Activated CD4-positive, alpha-beta T cell treated with anti-CD3 and anti-CD28 coated beads for 36 hours (primary cell): ENCODE results near the gene CNDP1. TPM values are rescaled to one million over a fixed set of nuclear protein-coding genes. Genes with fewer than 3 reads are reported as not detected.
"Not testable (repeated sequence)": the region's sequence is repeated elsewhere in the genome, so short reads cannot be mapped to it uniquely, and the experiment has no call there.

Source experiments
- ATAC-seq: fragments of 200-7000 bp; cut with Tn5 transposase; one replicate; pipeline ENCODE4 v1.10.0; 2021; ENCODE audit warnings: mild to moderate bottlenecking, moderate library complexity
- CTCF ChIA-PET: fragments of 350-600 bp; sonication (Branson Sonifier 250); formaldehyde crosslinking; loops from one replicate; lab custom pipeline; 2021; ENCODE audit warnings: antibody characterized with exemption; lab: Charles Lee
- POLR2A ChIA-PET: fragments of 350-600 bp; sonication (Branson Sonifier 250); formaldehyde crosslinking; loops from one replicate; lab custom pipeline; 2021; ENCODE audit warnings: antibody characterized with exemption, inconsistent platforms; lab: Charles Lee
- DNase-seq: peaks from one replicate; pipeline ENCODE4 v3.0.0-alpha.2; 2020
- H3K27ac Mint-ChIP-seq: one replicate; pipeline ENCODE4 v1.8.0; 2021; ENCODE audit warnings: mixed read lengths
- H3K27me3 Mint-ChIP-seq: one replicate; pipeline ENCODE4 v1.8.0; 2021; ENCODE audit warnings: mixed read lengths
- H3K36me3 Mint-ChIP-seq: one replicate; pipeline ENCODE4 v1.8.0; 2021; ENCODE audit warnings: low read depth, mixed read lengths
- H3K4me1 Mint-ChIP-seq: one replicate; pipeline ENCODE4 v1.8.0; 2021; ENCODE audit warnings: mixed read lengths
- H3K4me3 Mint-ChIP-seq: one replicate; pipeline ENCODE4 v1.8.0; 2021; ENCODE audit warnings: mild to moderate bottlenecking, moderate library complexity, mixed read lengths
- H3K9me3 Mint-ChIP-seq: one replicate; pipeline ENCODE4 v1.8.0; 2021; ENCODE audit warnings: low read depth, mixed read lengths
- intact Hi-C, 2 experiments: fragments of 100-400 bp; cut with DNase I in 1 of 2; cut with micrococcal nuclease in 1 of 2; formaldehyde crosslinking; loops; one replicate each; pipeline versions ENCODE4 v1.14.2 to v1.15.1; 2022 to 2024; cut with DNase I, micrococcal nuclease
- total RNA-seq, 2 experiments: library from RNA; stranded (reverse); gene quantifications; one replicate each; pipeline ENCODE4 v1.2.3, GENCODE V29; 2021

Gene CNDP1
- total RNA-seq, 2 experiments from 2014 or later = not detected

GRCh38 chr18:74522635-74523548 is 11.4 kb upstream of the CNDP1 start:
- CTCF ChIA-PET = interaction anchor here (0.6 to 1.7 kb wide), 3 partner anchors 10 to 1038 kb away, joined by 3 read pairs; no protein-coding TSS in a partner anchor
- H3K4me3 Mint-ChIP-seq = no peak overlapping the region
- H3K4me1 Mint-ChIP-seq = no peaks in the 10 kb centered on the region
- H3K36me3 Mint-ChIP-seq = peaks cover 42% of the 10 kb centered on the region
- H3K27me3 Mint-ChIP-seq = no peaks in the 10 kb centered on the region
- no peaks in the 10 kb centered on the region for H3K9me3 Mint-ChIP-seq
- intact Hi-C loops = no loop called here
- DNase-seq (no peak), ATAC-seq (no peak)
- H3K27ac Mint-ChIP-seq = no peak overlapping the region
- POLR2A ChIA-PET = no interaction called here

GRCh38 chr18:74524097-74524496 is 10.2 kb upstream of the CNDP1 start:
- Mint-ChIP-seq H3K27me3 (no peaks in the 10 kb centered on the region), H3K27ac (no peak overlapping the region), H3K9me3 (no peaks in the 10 kb centered on the region), H3K4me3 (no peak overlapping the region), H3K4me1 (no peaks in the 10 kb centered on the region), H3K36me3 (peaks cover 32% of the 10 kb centered on the region)
- ATAC-seq (no peak), DNase-seq (no peak)
- intact Hi-C loops = no loop called here
- ChIA-PET CTCF (interaction anchor here (0.6 to 1.7 kb wide), 2 partner anchors 11 to 28 kb away, joined by 3 read pairs; no protein-coding TSS in a partner anchor), POLR2A (no interaction called here)

GRCh38 chr18:74524915-74525314 is 9.4 kb upstream of the CNDP1 start:
- DNase-seq, H3K9me3 Mint-ChIP-seq, H3K4me3 Mint-ChIP-seq, CTCF ChIA-PET, ATAC-seq, H3K27me3 Mint-ChIP-seq, POLR2A ChIA-PET, H3K4me1 Mint-ChIP-seq, intact Hi-C loops, H3K27ac Mint-ChIP-seq: not testable (repeated sequence)
- H3K36me3 Mint-ChIP-seq = peaks cover 24% of the 10 kb centered on the region

GRCh38 chr18:74525741-74526140 is 8.6 kb upstream of the CNDP1 start:
- DNase-seq = no peak
- peaks cover 17% of the 10 kb centered on the region for H3K36me3 Mint-ChIP-seq
- intact Hi-C loops = no loop called here
- H3K27me3 Mint-ChIP-seq = no peaks in the 10 kb centered on the region
- CTCF ChIA-PET = no interaction called here
- no peaks in the 10 kb centered on the region for H3K9me3 Mint-ChIP-seq
- H3K4me3 Mint-ChIP-seq = no peak overlapping the region
- H3K27ac Mint-ChIP-seq = no peak overlapping the region
- no peaks in the 10 kb centered on the region for H3K4me1 Mint-ChIP-seq
- POLR2A ChIA-PET = no interaction called here
- ATAC-seq = no peak

GRCh38 chr18:74526488-74526887 is 7.8 kb upstream of the CNDP1 start:
- Mint-ChIP-seq H3K4me1 (no peaks in the 10 kb centered on the region), H3K9me3 (no peaks in the 10 kb centered on the region), H3K4me3 (no peak overlapping the region), H3K27me3 (no peaks in the 10 kb centered on the region), H3K27ac (no peak overlapping the region), H3K36me3 (peaks cover 10% of the 10 kb centered on the region)
- no peak for ATAC-seq
- ChIA-PET POLR2A (no interaction called here), CTCF (no interaction called here)
- no peak for DNase-seq
- intact Hi-C loops = no loop called here

GRCh38 chr18:74528478-74528877 is 5.8 kb upstream of the CNDP1 start:
- H3K27me3 Mint-ChIP-seq = no peaks in the 10 kb centered on the region
- intact Hi-C loops = no loop called here
- no peak for DNase-seq
- H3K36me3 Mint-ChIP-seq = no peaks in the 10 kb centered on the region
- CTCF ChIA-PET = interaction anchor here (0.9 kb wide), 1 partner anchor 23 kb away, joined by 3 read pairs; no protein-coding TSS in a partner anchor
- no peak overlapping the region for H3K4me3 Mint-ChIP-seq
- H3K4me1 Mint-ChIP-seq = no peaks in the 10 kb centered on the region
- H3K27ac Mint-ChIP-seq = no peak overlapping the region
- POLR2A ChIA-PET = no interaction called here
- ATAC-seq = no peak
- H3K9me3 Mint-ChIP-seq = no peaks in the 10 kb centered on the region

GRCh38 chr18:74528913-74529312 is 5.4 kb upstream of the CNDP1 start:
- no peak overlapping the region for H3K4me3 Mint-ChIP-seq
- intact Hi-C loops = no loop called here
- ChIA-PET CTCF (no interaction called here), POLR2A (no interaction called here)
- ATAC-seq (no peak), DNase-seq (no peak)
- no peaks in the 10 kb centered on the region for H3K4me1 Mint-ChIP-seq
- no peaks in the 10 kb centered on the region for H3K9me3 Mint-ChIP-seq
- no peak overlapping the region for H3K27ac Mint-ChIP-seq
- H3K27me3 Mint-ChIP-seq = no peaks in the 10 kb centered on the region
- no peaks in the 10 kb centered on the region for H3K36me3 Mint-ChIP-seq

GRCh38 chr18:74529378-74529777 is 4.9 kb upstream of the CNDP1 start:
- DNase-seq (no peak), ATAC-seq (no peak)
- no peaks in the 10 kb centered on the region for H3K27me3 Mint-ChIP-seq
- no peaks in the 10 kb centered on the region for H3K36me3 Mint-ChIP-seq
- ChIA-PET CTCF (no interaction called here), POLR2A (no interaction called here)
- intact Hi-C loops = no loop called here
- H3K9me3 Mint-ChIP-seq = no peaks in the 10 kb centered on the region
- H3K4me3 Mint-ChIP-seq = no peak overlapping the region
- H3K4me1 Mint-ChIP-seq = no peaks in the 10 kb centered on the region
- H3K27ac Mint-ChIP-seq = no peak overlapping the region

- H3K27ac Mint-ChIP-seq = no peak overlapping the region
- H3K9me3 Mint-ChIP-seq = no peaks in the 10 kb centered on the region
- intact Hi-C loops = no loop called here
- H3K27me3 Mint-ChIP-seq = no peaks in the 10 kb centered on the region
- DNase-seq = no peak
- H3K4me1 Mint-ChIP-seq = no peaks in the 10 kb centered on the region
- H3K4me3 Mint-ChIP-seq = no peak overlapping the region
- ChIA-PET CTCF (interaction anchor here (1.0 kb wide), 1 partner anchor 22 kb away, joined by 3 read pairs; no protein-coding TSS in a partner anchor), POLR2A (no interaction called here)
- ATAC-seq = no peak
- no peaks in the 10 kb centered on the region for H3K36me3 Mint-ChIP-seq
These were observed 4.3 kb upstream of the CNDP1 start for GRCh38 chr18:74529811-74530583.

- POLR2A ChIA-PET = no interaction called here
- no peaks in the 10 kb centered on the region for H3K9me3 Mint-ChIP-seq
- H3K4me1 Mint-ChIP-seq = no peaks in the 10 kb centered on the region
- DNase-seq = no peak
- no peaks in the 10 kb centered on the region for H3K27me3 Mint-ChIP-seq
- H3K36me3 Mint-ChIP-seq = no peaks in the 10 kb centered on the region
- intact Hi-C loops = no loop called here
- CTCF ChIA-PET = interaction anchor here (0.7 to 1.0 kb wide), 2 partner anchors 22 to 160 kb away, joined by 3 read pairs; no protein-coding TSS in a partner anchor
- no peak overlapping the region for H3K27ac Mint-ChIP-seq
- H3K4me3 Mint-ChIP-seq = no peak overlapping the region
- ATAC-seq = no peak
These were observed 3.8 kb upstream of the CNDP1 start for GRCh38 chr18:74530584-74530862.

GRCh38 chr18:74531043-74531442 is 3.3 kb upstream of the CNDP1 start:
- ATAC-seq (no peak), DNase-seq (no peak)
- no peaks in the 10 kb centered on the region for H3K36me3 Mint-ChIP-seq
- H3K27ac Mint-ChIP-seq = no peak overlapping the region
- no peaks in the 10 kb centered on the region for H3K27me3 Mint-ChIP-seq
- no peaks in the 10 kb centered on the region for H3K4me1 Mint-ChIP-seq
- H3K9me3 Mint-ChIP-seq = no peaks in the 10 kb centered on the region
- intact Hi-C loops = no loop called here
- ChIA-PET POLR2A (no interaction called here), CTCF (interaction anchor here (0.7 to 1.0 kb wide), 3 partner anchors 21 to 160 kb away, joined by 3 read pairs; no protein-coding TSS in a partner anchor)
- no peak overlapping the region for H3K4me3 Mint-ChIP-seq
